ENCODE measurements around the gene ADARB1. TPM values are rescaled to one million over a fixed set of nuclear protein-coding genes. Genes with fewer than 3 reads are reported as not detected.

Gene ADARB1
- total and polyA plus RNA-seq, 2 experiments from 2014 or later = 16.0 to 17.3 TPM

- no peaks in the 10 kb centered on the region for H3K36me3 ChIP-seq (replicated peaks; ENCODE audit: insufficient read depth, low read depth)
- H3K4me2 ChIP-seq = no peak overlapping the region
- no peaks in the 10 kb centered on the region for H3K27me3 ChIP-seq
- no peak for TF ChIP-seq EZH2 (IDR thresholded peaks at IDR 0.05; ENCODE audit: borderline replicate concordance)
- no peak for TF ChIP-seq CTCF (IDR thresholded peaks at IDR 0.05; ENCODE audit: poor library complexity)
- no peak for TF ChIP-seq EZH2phosphoT487 (IDR thresholded peaks at IDR 0.05; ENCODE audit: low read depth, severe bottlenecking, unreplicated experiment)
- no peaks in the 10 kb centered on the region for H3K4me1 ChIP-seq (ENCODE audit: insufficient read depth)
- H3K27ac ChIP-seq = no peak overlapping the region
- peak; percentile 1 for DNase-seq (ENCODE audit: low spot score)
- WGBS (ENCODE audit: low lambda C conversion rate, missing lambda C conversion rate) = 96% methylated on average over 6 of the region's 6 CpGs
- H4K20me1 ChIP-seq (ENCODE audit: insufficient read depth, poor library complexity, severe bottlenecking) = no peaks in the 10 kb centered on the region
- H3K9me3 ChIP-seq (ENCODE audit: low read depth) = no peaks in the 10 kb centered on the region
- no peak overlapping the region for H3K4me3 ChIP-seq
- H3K79me2 ChIP-seq = no peaks in the 10 kb centered on the region
- no peaks in the 10 kb centered on the region for H3K9me2 ChIP-seq (replicated peaks; ENCODE audit: insufficient read depth)
- no peak overlapping the region for H2AFZ ChIP-seq
Observed at GRCh38 chr21:45263534-45263933, 189.2 kb downstream of the ADARB1 start.

- DNase-seq (ENCODE audit: low spot score) = peak; percentile 2
- WGBS (ENCODE audit: low lambda C conversion rate, missing lambda C conversion rate) = 98% methylated on average over 17 of the region's 23 CpGs
- Histone ChIP-seq H3K4me3 (no peak overlapping the region), H3K4me2 (no peak overlapping the region), H3K79me2 (no peaks in the 10 kb centered on the region), H3K4me1 (ENCODE audit: insufficient read depth) (no peaks in the 10 kb centered on the region), H2AFZ (no peak overlapping the region), H3K9me2 (replicated peaks; ENCODE audit: insufficient read depth) (no peaks in the 10 kb centered on the region), H3K9me3 (ENCODE audit: low read depth) (no peaks in the 10 kb centered on the region), H3K27me3 (no peaks in the 10 kb centered on the region), H3K36me3 (replicated peaks; ENCODE audit: insufficient read depth, low read depth) (no peaks in the 10 kb centered on the region), H3K27ac (no peak overlapping the region), H4K20me1 (ENCODE audit: insufficient read depth, poor library complexity, severe bottlenecking) (no peaks in the 10 kb centered on the region)
- TF ChIP-seq CTCF (IDR thresholded peaks at IDR 0.05; ENCODE audit: poor library complexity) (no peak), EZH2phosphoT487 (IDR thresholded peaks at IDR 0.05; ENCODE audit: low read depth, severe bottlenecking, unreplicated experiment) (no peak), EZH2 (IDR thresholded peaks at IDR 0.05; ENCODE audit: borderline replicate concordance) (no peak)
Observed at GRCh38 chr21:45264146-45264911, 189.9 kb downstream of the ADARB1 start.

GRCh38 chr21:45264912-45265515 lies 190.6 kb downstream of the ADARB1 start:
- no peaks in the 10 kb centered on the region for H3K27me3 ChIP-seq
- peak; percentile 2 for DNase-seq (ENCODE audit: low spot score)
- H3K9me3 ChIP-seq (ENCODE audit: low read depth) = no peaks in the 10 kb centered on the region
- H4K20me1 ChIP-seq (ENCODE audit: insufficient read depth, poor library complexity, severe bottlenecking) = no peaks in the 10 kb centered on the region
- no peak for TF ChIP-seq CTCF (IDR thresholded peaks at IDR 0.05; ENCODE audit: poor library complexity)
- no peak for TF ChIP-seq EZH2 (IDR thresholded peaks at IDR 0.05; ENCODE audit: borderline replicate concordance)
- TF ChIP-seq EZH2phosphoT487 (IDR thresholded peaks at IDR 0.05; ENCODE audit: low read depth, severe bottlenecking, unreplicated experiment) = no peak
- no peaks in the 10 kb centered on the region for H3K9me2 ChIP-seq (replicated peaks; ENCODE audit: insufficient read depth)
- H2AFZ ChIP-seq = no peak overlapping the region
- H3K36me3 ChIP-seq (replicated peaks; ENCODE audit: insufficient read depth, low read depth) = peaks cover 4% of the 10 kb centered on the region
- H3K27ac ChIP-seq = no peak overlapping the region
- peaks cover 1% of the 10 kb centered on the region for H3K79me2 ChIP-seq
- H3K4me1 ChIP-seq (ENCODE audit: insufficient read depth) = no peaks in the 10 kb centered on the region
- H3K4me2 ChIP-seq = no peak overlapping the region
- no peak overlapping the region for H3K4me3 ChIP-seq
- 97% methylated on average over 34 of the region's 34 CpGs for WGBS (ENCODE audit: low lambda C conversion rate, missing lambda C conversion rate)
